Mesenteric fat pad (tissue), 1 donor: ENCODE results near the gene ZNF483. TPM values are rescaled to one million over a fixed set of nuclear protein-coding genes. Genes with fewer than 3 reads are reported as not detected.
"Not testable (repeated sequence)": the region's sequence is repeated elsewhere in the genome, so short reads cannot be mapped to it uniquely, and the experiment has no call there.

Source experiments
- DNase-seq: peaks from one replicate; pipeline ENCODE4 v3.0.0-alpha.2; 2020; ENCODE audit warnings: low spot score
- total RNA-seq: library from RNA; stranded (reverse); fragmentation: NEBNext Ultra II Directional; extraction: Animal tissue kit (Norgen Biotek cat#: 25700); gene quantifications from one replicate; pipeline ENCODE4 v1.2.1, GENCODE V29; 2021
- donor health status: DM: yes; HTN: yes; CAD: no.

Gene ZNF483
- total RNA-seq, 1 donor from 2014 or later = 2.2 TPM

- DNase-seq = no peak
Measured at GRCh38 chr9:111542497-111543254, 17.7 kb downstream of the ZNF483 start.

GRCh38 chr9:111548623-111549022 is 23.6 kb downstream of the ZNF483 start:
- DNase-seq = no peak

- not testable (repeated sequence) for DNase-seq
Measured at GRCh38 chr9:111555425-111555824, 30.4 kb downstream of the ZNF483 start.

GRCh38 chr9:111559000-111559610 is 34.1 kb downstream of the ZNF483 start:
- no peak for DNase-seq

GRCh38 chr9:111561165-111561719 is 36.3 kb downstream of the ZNF483 start:
- no peak for DNase-seq

GRCh38 chr9:111566234-111566633 is 41.3 kb downstream of the ZNF483 start:
- no peak for DNase-seq

- not testable (repeated sequence) for DNase-seq
Measured at GRCh38 chr9:111568127-111568526, 43.1 kb downstream of the ZNF483 start.

- DNase-seq = no peak
Measured at GRCh38 chr9:111572950-111573604, 48.1 kb downstream of the ZNF483 start.

- no peak for DNase-seq
Measured at GRCh38 chr9:111582888-111583287, 57.9 kb downstream of the ZNF483 start.

- no peak for DNase-seq
Measured at GRCh38 chr9:111586378-111586777, 61.4 kb downstream of the ZNF483 start.

GRCh38 chr9:111588846-111589245 is 63.9 kb downstream of the ZNF483 start:
- DNase-seq = no peak

GRCh38 chr9:111597852-111598732 is 73.1 kb downstream of the ZNF483 start:
- no peak for DNase-seq

GRCh38 chr9:111598733-111599091 is 73.7 kb downstream of the ZNF483 start:
- no peak for DNase-seq

- peak; percentile 95 for DNase-seq
Measured at GRCh38 chr9:111599092-111599954, 74.3 kb downstream of the ZNF483 start, which contains the start of gene PTGR1. TSS of gene PTGR1 (minus strand) at chr9:111599647. CDS start at chr9:111597422, 2,225 bp downstream.

GRCh38 chr9:111599955-111600343 is 75.0 kb downstream of the ZNF483 start:
- no peak for DNase-seq

GRCh38 chr9:111601237-111602018 is 76.4 kb downstream of the ZNF483 start:
- DNase-seq = no peak

GRCh38 chr9:111603041-111603440 is 78.1 kb downstream of the ZNF483 start:
- no peak for DNase-seq

GRCh38 chr9:111604054-111604615 is 79.2 kb downstream of the ZNF483 start:
- no peak for DNase-seq

- DNase-seq = no peak
Measured at GRCh38 chr9:111605041-111605559, 80.1 kb downstream of the ZNF483 start.
